NCI-H2227 (cell line): ENCODE measurements around the gene NGF.

Experiments
- DNase-seq: peaks from one replicate; lab custom pipeline; 2025; ENCODE audit not compliant: unreplicated experiment; lab: John Stamatoyannopoulos, UW

NGF gene

GRCh38 chr1:115337276-115337632, 795 bp downstream of the NGF start:
- DNase-seq, result no peak

GRCh38 chr1:115336741-115337140, 1.3 kb downstream of the NGF start:
- DNase-seq, result no peak

DNA sequence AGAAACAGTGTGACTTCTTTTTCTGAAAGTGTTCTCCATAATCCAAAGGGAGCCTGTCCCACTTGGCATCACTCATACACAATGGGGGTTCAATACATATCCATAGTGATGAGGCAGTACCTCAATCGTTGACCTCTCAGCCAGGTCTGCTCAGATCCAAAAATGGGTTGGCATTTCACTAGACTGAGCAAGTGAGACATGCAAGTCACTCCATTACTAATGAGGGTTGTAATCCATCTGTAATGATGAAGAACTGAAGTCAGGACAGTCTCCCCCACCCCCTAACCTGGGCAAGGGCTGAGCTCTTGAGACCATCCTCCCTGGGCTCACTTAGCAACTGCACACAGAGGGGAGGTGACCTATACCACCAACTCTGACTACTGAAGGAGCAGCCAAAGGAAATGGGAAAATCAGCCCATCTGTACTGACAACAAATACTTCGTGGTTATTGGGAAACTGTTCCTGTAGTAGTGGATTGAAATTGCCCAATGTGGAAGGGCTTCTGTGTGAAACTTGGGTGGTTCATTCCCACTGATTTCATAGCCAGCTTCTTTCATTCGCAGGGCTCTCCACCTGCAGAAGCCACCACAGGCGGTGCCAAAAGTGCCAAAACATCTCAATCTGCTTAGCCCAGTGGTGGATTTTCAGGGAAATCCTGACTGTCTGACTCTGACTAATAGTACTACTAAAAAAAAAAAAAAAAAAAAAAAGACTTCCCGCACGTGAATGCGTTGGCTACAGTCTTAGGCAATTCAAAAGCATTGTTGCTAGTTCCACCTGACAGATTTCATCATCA, 5.0 kb downstream of the NGF start:
- no peak for DNase-seq

DNA sequence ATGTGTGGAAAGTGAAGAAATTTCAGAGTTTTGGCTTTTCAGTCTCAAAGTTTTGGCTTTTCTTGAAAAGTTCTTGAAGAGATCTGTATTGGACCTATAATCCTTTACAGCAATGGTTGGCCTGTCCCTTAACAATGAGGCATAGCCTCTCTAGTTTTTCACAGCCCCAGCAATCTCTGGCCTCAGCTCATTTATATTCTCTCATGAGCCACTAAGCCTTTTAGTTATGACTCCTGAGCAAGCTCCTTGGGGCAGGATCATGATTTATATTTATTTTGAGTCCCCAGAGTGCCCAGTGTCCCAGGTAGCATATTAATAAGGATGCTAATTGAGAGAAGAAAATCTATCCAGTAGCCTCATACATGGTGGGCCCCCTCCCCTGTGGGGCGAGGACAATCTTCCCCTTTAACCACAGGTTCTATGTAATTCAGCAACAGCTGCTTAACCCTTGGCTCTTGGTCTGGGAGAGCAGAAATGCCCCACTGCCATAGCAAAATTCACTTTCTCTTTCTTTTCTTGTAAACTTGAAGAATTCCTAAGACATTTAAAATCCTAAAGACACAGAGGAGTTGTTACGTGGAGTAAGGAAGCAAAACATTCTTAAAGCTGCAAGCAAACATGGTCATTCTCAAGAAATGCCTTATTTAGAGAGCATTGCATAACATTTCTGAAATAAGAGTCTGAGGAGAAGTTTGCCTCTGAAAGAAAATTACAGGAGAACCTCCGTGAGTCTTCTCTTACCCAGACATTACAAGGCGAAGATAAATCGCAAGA, 6.3 kb downstream of the NGF start:
- DNase-seq, result no peak

GRCh38 chr1:115330480-115331013, 7.5 kb downstream of the NGF start:
- no peak for DNase-seq

DNA sequence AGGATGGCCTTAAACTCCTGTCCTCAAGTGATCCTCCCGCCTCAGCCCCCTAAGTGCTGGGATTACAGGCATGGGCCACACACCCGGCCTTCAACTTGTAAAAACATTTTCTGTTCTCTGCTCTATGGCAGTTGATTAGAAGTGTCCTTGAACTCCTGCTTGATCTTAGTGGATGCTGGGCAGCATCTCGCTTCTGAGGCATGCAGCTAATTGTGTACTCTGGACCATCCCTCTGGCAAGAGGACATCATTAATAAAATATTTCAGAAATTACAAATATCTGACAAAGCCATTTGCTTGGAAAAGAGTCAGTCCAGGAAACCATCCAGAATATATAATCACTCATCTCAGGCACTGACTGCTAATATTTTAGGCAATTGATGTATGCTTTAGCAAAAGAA, 8.1 kb downstream of the NGF start:
- no peak for DNase-seq

GRCh38 chr1:115327270-115327669, 10.8 kb downstream of the NGF start:
- no peak for DNase-seq

- no peak for DNase-seq
Measured at GRCh38 chr1:115326419-115326818, 11.6 kb downstream of the NGF start.

GRCh38 chr1:115325874-115326273, 12.2 kb downstream of the NGF start:
- DNase-seq, result no peak

GRCh38 chr1:115324649-115325420, 13.2 kb downstream of the NGF start:
- DNase-seq, result no peak

DNA sequence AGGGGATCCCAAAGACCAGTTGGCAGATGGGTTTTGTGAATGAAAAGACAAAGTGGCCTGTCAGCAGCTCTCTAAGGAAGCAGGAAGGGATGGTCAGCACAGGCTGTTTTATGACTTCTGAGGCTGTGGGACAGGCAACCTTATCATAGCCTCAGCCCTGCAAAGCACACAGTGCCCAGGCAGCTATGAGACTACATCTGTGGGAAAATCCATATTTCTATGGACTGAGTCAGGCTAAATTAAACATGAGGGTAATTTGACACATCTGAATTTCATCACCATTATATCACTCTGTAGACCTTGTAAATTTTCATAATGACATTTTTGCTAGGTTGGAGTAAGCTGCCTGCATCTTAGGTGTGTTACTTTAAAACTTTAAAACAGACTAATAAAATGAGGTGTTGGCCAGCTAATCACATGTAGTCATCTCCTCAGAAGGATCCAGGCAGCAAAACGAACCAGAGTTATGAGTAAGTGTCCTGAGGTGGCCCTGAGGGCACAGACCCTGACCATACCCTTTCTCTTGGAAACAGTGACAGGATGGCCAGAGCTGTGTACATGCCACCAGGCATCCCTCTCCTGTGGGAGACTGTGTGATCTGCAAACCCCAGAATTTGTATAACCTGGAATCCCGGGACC, 14.6 kb downstream of the NGF start:
- DNase-seq, result no peak

- DNase-seq, result no peak
Measured at GRCh38 chr1:115322631-115323030, 15.4 kb downstream of the NGF start.

- no peak for DNase-seq
Measured at GRCh38 chr1:115320377-115320776, 17.7 kb downstream of the NGF start.

DNA sequence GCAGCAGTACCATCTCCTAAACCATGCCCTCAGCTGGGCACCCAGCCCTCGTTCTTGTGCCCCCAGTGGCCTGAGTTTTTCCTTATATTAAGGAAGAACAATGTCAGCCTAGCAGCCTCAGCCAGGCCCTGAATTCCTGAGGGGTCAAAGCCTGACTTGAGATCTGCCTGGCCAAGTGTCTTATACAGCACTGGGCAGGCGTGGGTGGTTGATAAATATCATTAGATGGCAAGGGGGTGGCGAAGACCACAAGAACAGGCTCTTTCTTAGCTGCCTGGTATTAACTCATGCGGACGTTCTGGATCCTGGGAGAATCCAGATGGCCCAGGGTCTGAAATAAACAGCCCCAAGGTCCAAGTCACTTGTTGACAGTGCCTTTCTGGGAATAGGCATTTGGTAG, 18.3 kb downstream of the NGF start:
- no peak for DNase-seq

DNA sequence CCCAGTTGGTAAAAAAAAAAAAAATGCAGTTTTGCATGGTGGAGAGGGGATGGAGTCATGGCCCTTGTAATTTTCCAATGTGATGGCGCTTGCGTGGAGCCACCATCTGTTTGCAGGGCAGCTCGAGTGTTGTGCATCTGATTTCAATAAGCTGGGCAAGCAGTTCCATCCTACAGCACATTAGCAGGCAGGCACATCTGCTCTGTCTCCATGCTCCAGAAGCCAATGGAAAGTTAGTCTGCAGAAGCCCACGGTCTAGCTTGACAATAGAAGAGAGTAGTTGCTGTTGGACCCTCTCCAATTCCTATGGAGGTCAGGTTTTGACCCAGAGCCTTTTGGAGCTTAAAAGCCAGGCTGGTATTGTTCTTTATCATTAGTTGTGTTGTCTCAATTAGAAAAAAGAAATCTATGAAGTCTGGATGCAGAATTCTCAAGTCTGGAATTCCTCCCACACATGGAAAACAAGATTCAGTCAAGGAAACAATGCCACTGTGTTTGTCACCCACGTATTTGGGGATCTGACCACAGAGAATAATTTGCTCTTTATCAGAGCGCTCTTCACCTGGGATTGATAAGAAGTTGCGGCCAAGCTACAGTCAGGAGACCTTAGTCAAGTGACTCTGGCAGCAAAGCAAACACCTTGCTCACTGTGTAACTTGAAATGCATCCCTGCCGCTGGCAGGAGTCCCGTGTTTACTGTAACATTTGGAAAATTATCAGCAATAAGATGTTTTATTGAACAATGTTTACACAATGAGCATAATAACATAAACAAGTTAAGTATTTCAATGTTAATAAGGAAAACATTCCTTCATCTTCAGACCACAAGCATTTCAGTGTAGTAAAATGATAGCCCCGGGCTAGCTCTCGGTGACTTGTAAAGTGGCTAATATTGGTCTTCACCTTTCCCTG, 20.7 kb downstream of the NGF start:
- peak; percentile 33 for DNase-seq

GRCh38 chr1:115314765-115315164, 23.3 kb downstream of the NGF start:
- no peak for DNase-seq

DNA sequence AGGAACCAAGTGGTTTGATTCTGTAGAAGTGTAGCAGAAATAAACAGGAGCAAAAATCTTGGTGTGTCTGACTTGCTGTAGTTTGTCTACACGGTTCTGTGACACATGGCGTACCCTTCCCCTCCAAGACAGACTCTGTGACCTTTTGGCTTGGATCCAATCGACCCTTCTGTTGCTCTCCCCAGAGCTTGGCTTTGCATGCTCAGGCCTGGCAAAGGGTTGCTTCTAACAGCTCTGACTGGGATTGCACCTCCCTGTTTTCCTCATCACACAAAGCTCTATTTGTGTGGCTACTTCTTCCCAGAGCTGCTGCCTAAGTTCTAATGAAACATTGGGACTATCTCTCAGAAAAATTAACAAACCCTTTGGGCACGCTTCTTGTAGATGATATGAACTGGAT, 24.0 kb downstream of the NGF start:
- DNase-seq, result no peak

- no peak for DNase-seq
Measured at GRCh38 chr1:115313182-115313581, 24.9 kb downstream of the NGF start.

DNA sequence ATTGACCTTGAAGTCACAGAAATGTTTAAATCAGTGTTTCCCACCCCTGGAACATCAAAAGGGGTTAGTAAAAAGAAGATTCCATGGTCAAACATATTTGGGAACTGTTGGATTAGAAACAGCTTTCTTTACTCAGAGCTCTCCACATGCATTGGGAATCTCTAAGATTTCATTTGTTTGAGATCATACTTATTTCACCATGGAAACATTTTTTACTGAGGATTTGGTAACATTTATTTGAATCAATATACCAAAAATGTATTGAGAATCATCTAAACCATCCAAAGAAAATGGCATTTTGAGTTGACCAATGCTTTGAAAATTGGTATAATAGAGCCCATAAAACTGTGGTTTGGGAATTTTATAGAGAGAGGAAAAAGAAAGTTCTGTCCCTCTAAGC, 25.3 kb downstream of the NGF start:
- no peak for DNase-seq

GRCh38 chr1:115311474-115311989, 26.5 kb downstream of the NGF start:
- DNase-seq, result no peak
